ENCODE data around the gene FZD10. TPM values are rescaled to one million over a fixed set of nuclear protein-coding genes. Genes with fewer than 3 reads are reported as not detected.

The FZD10 gene
- total and polyA plus RNA-seq, 4 experiments from 2014 or later = not detected

GRCh38 chr12:130196827-130197226 is 34.6 kb downstream of the FZD10 start:
- CTCF ChIA-PET (ENCODE audit: partially characterized antibody) = no interaction called here
- H3K27ac ChIP-seq (ENCODE audit: low read depth, low read length) = no peak overlapping the region
- H3K9me3 Mint-ChIP-seq = peaks cover 0 to 4% (median 0%) of the 10 kb centered on the region in 8 donors
- H3K36me3 Mint-ChIP-seq = no peaks in the 10 kb centered on the region
- no peaks in the 10 kb centered on the region for H3K4me1 ChIP-seq (ENCODE audit: insufficient read depth, low read length)
- H3K4me3 ChIP-seq (ENCODE audit: low read length in 2 of 2) = no peak overlapping the region
- H3K36me3 ChIP-seq (ENCODE audit: insufficient read depth, low read length) = no peaks in the 10 kb centered on the region
- H3K27ac Mint-ChIP-seq = no peak overlapping the region
- intact Hi-C loops (cut with micrococcal nuclease) = no loop called here
- POLR2A ChIA-PET (ENCODE audit: partially characterized antibody) = no interaction called here
- no peaks in the 10 kb centered on the region for H3K4me1 Mint-ChIP-seq
- no peaks in the 10 kb centered on the region for H3K27me3 ChIP-seq (ENCODE audit: insufficient read depth, low read length)
- no peaks in the 10 kb centered on the region for H3K27me3 Mint-ChIP-seq
- no peak for DNase-seq
- H3K4me3 Mint-ChIP-seq = no peak overlapping the region
- no peaks in the 10 kb centered on the region for H3K9me3 ChIP-seq (ENCODE audit: control insufficient read depth in 1 of 2, low read length in 2 of 2)

GRCh38 chr12:130198026-130198662 is 35.9 kb downstream of the FZD10 start:
- Histone ChIP-seq H3K36me3 (ENCODE audit: insufficient read depth, low read length) (no peaks in the 10 kb centered on the region), H3K9me3 (ENCODE audit: control insufficient read depth in 1 of 2, low read length in 2 of 2) (no peaks in the 10 kb centered on the region), H3K4me3 (ENCODE audit: low read length in 2 of 2) (no peak overlapping the region), H3K4me1 (ENCODE audit: insufficient read depth, low read length) (no peaks in the 10 kb centered on the region), H3K27ac (ENCODE audit: low read depth, low read length) (no peak overlapping the region), H3K27me3 (ENCODE audit: insufficient read depth, low read length) (no peaks in the 10 kb centered on the region)
- CTCF ChIA-PET (ENCODE audit: partially characterized antibody) = no interaction called here
- no peak overlapping the region for H3K27ac Mint-ChIP-seq
- no peak for DNase-seq
- H3K4me3 Mint-ChIP-seq = no peak overlapping the region
- intact Hi-C loops (cut with micrococcal nuclease) = no loop called here
- POLR2A ChIA-PET (ENCODE audit: partially characterized antibody) = no interaction called here
- H3K36me3 Mint-ChIP-seq = no peaks in the 10 kb centered on the region
- H3K9me3 Mint-ChIP-seq = peaks cover 0 to 4% (median 0%) of the 10 kb centered on the region in 8 donors
- H3K27me3 Mint-ChIP-seq = no peaks in the 10 kb centered on the region
- H3K4me1 Mint-ChIP-seq = no peaks in the 10 kb centered on the region

GRCh38 chr12:130198663-130199060 is 36.4 kb downstream of the FZD10 start:
- peaks cover 0 to 4% (median under 1%) of the 10 kb centered on the region in 8 donors for H3K9me3 Mint-ChIP-seq
- Histone ChIP-seq H3K4me1 (ENCODE audit: insufficient read depth, low read length) (no peaks in the 10 kb centered on the region), H3K4me3 (ENCODE audit: low read length in 2 of 2) (no peak overlapping the region), H3K9me3 (ENCODE audit: control insufficient read depth in 1 of 2, low read length in 2 of 2) (no peaks in the 10 kb centered on the region), H3K27me3 (ENCODE audit: insufficient read depth, low read length) (no peaks in the 10 kb centered on the region), H3K27ac (ENCODE audit: low read depth, low read length) (no peak overlapping the region), H3K36me3 (ENCODE audit: insufficient read depth, low read length) (no peaks in the 10 kb centered on the region)
- no peaks in the 10 kb centered on the region for H3K36me3 Mint-ChIP-seq
- H3K27me3 Mint-ChIP-seq = no peaks in the 10 kb centered on the region
- DNase-seq = no peak
- H3K4me1 Mint-ChIP-seq = no peaks in the 10 kb centered on the region
- no peak overlapping the region for H3K4me3 Mint-ChIP-seq
- POLR2A ChIA-PET (ENCODE audit: partially characterized antibody) = no interaction called here
- CTCF ChIA-PET (ENCODE audit: partially characterized antibody) = no interaction called here
- intact Hi-C loops (cut with micrococcal nuclease) = no loop called here
- H3K27ac Mint-ChIP-seq = no peak overlapping the region

GRCh38 chr12:130199581-130200390 is 37.5 kb downstream of the FZD10 start:
- Mint-ChIP-seq H3K4me1 (no peaks in the 10 kb centered on the region), H3K9me3 (peaks cover 0 to 6% (median under 1%) of the 10 kb centered on the region in 8 donors), H3K27me3 (no peaks in the 10 kb centered on the region), H3K27ac (no peak overlapping the region), H3K36me3 (no peaks in the 10 kb centered on the region), H3K4me3 (no peak overlapping the region)
- no peaks in the 10 kb centered on the region for H3K4me1 ChIP-seq (ENCODE audit: insufficient read depth, low read length)
- POLR2A ChIA-PET (ENCODE audit: partially characterized antibody) = no interaction called here
- H3K36me3 ChIP-seq (ENCODE audit: insufficient read depth, low read length) = no peaks in the 10 kb centered on the region
- DNase-seq = no peak
- CTCF ChIA-PET (ENCODE audit: partially characterized antibody) = no interaction called here
- H3K4me3 ChIP-seq (ENCODE audit: low read length in 2 of 2) = no peak overlapping the region
- H3K27me3 ChIP-seq (ENCODE audit: insufficient read depth, low read length) = no peaks in the 10 kb centered on the region
- intact Hi-C loops (cut with micrococcal nuclease) = no loop called here
- no peaks in the 10 kb centered on the region for H3K9me3 ChIP-seq (ENCODE audit: control insufficient read depth in 1 of 2, low read length in 2 of 2)
- H3K27ac ChIP-seq (ENCODE audit: low read depth, low read length) = no peak overlapping the region

GRCh38 chr12:130200445-130200844 is 38.2 kb downstream of the FZD10 start:
- no peaks in the 10 kb centered on the region for H3K4me1 ChIP-seq (ENCODE audit: insufficient read depth, low read length)
- POLR2A ChIA-PET (ENCODE audit: partially characterized antibody) = no interaction called here
- H3K4me3 Mint-ChIP-seq = no peak overlapping the region

GRCh38 chr12:130201037-130201436 is 38.8 kb downstream of the FZD10 start:
- intact Hi-C loops (cut with micrococcal nuclease) = no loop called here
- no peak overlapping the region for H3K27ac Mint-ChIP-seq
- Histone ChIP-seq H3K4me3 (ENCODE audit: low read length in 2 of 2) (no peak overlapping the region), H3K36me3 (ENCODE audit: insufficient read depth, low read length) (no peaks in the 10 kb centered on the region), H3K4me1 (ENCODE audit: insufficient read depth, low read length) (no peaks in the 10 kb centered on the region), H3K9me3 (ENCODE audit: control insufficient read depth in 1 of 2, low read length in 2 of 2) (no peaks in the 10 kb centered on the region), H3K27me3 (ENCODE audit: insufficient read depth, low read length) (no peaks in the 10 kb centered on the region), H3K27ac (ENCODE audit: low read depth, low read length) (no peak overlapping the region)
- no peaks in the 10 kb centered on the region for H3K4me1 Mint-ChIP-seq
- ChIA-PET CTCF (ENCODE audit: partially characterized antibody) (no interaction called here), POLR2A (ENCODE audit: partially characterized antibody) (no interaction called here)
- peaks cover 0 to 7% (median 3%) of the 10 kb centered on the region in 8 donors for H3K9me3 Mint-ChIP-seq
- H3K36me3 Mint-ChIP-seq = no peaks in the 10 kb centered on the region
- no peak for DNase-seq
- H3K27me3 Mint-ChIP-seq = no peaks in the 10 kb centered on the region
- H3K4me3 Mint-ChIP-seq = no peak overlapping the region

More at GRCh38 chr12:130200445-130200844, 38.2 kb downstream of the FZD10 start:
- Mint-ChIP-seq H3K36me3 (no peaks in the 10 kb centered on the region), H3K27ac (no peak overlapping the region), H3K9me3 (peaks cover 0 to 6% (median 2%) of the 10 kb centered on the region in 8 donors), H3K27me3 (no peaks in the 10 kb centered on the region), H3K4me1 (no peaks in the 10 kb centered on the region)
- H3K27ac ChIP-seq (ENCODE audit: low read depth, low read length) = no peak overlapping the region
- H3K9me3 ChIP-seq (ENCODE audit: control insufficient read depth in 1 of 2, low read length in 2 of 2) = no peaks in the 10 kb centered on the region
- H3K4me3 ChIP-seq (ENCODE audit: low read length in 2 of 2) = no peak overlapping the region
- CTCF ChIA-PET (ENCODE audit: partially characterized antibody) = no interaction called here
- no peaks in the 10 kb centered on the region for H3K36me3 ChIP-seq (ENCODE audit: insufficient read depth, low read length)
- no peak for DNase-seq
- H3K27me3 ChIP-seq (ENCODE audit: insufficient read depth, low read length) = no peaks in the 10 kb centered on the region
- intact Hi-C loops (cut with micrococcal nuclease) = no loop called here

GRCh38 chr12:130202201-130202600 is 39.9 kb downstream of the FZD10 start:
- no peak for DNase-seq
- CTCF ChIA-PET (ENCODE audit: partially characterized antibody) = no interaction called here
- Histone ChIP-seq H3K4me3 (ENCODE audit: low read length in 2 of 2) (no peak overlapping the region), H3K27ac (ENCODE audit: low read depth, low read length) (no peak overlapping the region), H3K9me3 (ENCODE audit: control insufficient read depth in 1 of 2, low read length in 2 of 2) (no peaks in the 10 kb centered on the region), H3K27me3 (ENCODE audit: insufficient read depth, low read length) (no peaks in the 10 kb centered on the region), H3K36me3 (ENCODE audit: insufficient read depth, low read length) (no peaks in the 10 kb centered on the region), H3K4me1 (ENCODE audit: insufficient read depth, low read length) (no peaks in the 10 kb centered on the region)
- no peaks in the 10 kb centered on the region for H3K4me1 Mint-ChIP-seq
- peaks cover 0 to 8% (median 3%) of the 10 kb centered on the region in 8 donors for H3K9me3 Mint-ChIP-seq
- H3K27me3 Mint-ChIP-seq = no peaks in the 10 kb centered on the region
- intact Hi-C loops (cut with micrococcal nuclease) = no loop called here
- H3K4me3 Mint-ChIP-seq = no peak overlapping the region
- POLR2A ChIA-PET (ENCODE audit: partially characterized antibody) = no interaction called here
- H3K36me3 Mint-ChIP-seq = no peaks in the 10 kb centered on the region
- no peak overlapping the region for H3K27ac Mint-ChIP-seq

Data from CD4-positive, alpha-beta memory T cell (primary cell).